DOHH2 (cell line): ENCODE results near the gene CFAP70.

Source experiments
- H3F3A ChIP-seq: fragments of 200-600 bp; sonication (generic), shearing (Covaris generic); 2 replicates; pipeline ENCODE4 v1.6.0; 2016; ENCODE audit warnings: antibody characterized with exemption, mild to moderate bottlenecking; ENCODE audit not compliant: control insufficient read depth, insufficient read depth
- H3K27ac ChIP-seq: fragments of 200-600 bp; sonication (generic); 2 replicates; pipeline ENCODE4 v1.5.1; 2014; ENCODE audit warnings: low read depth, mild to moderate bottlenecking, low read length, moderate library complexity
- H3K27me3 ChIP-seq: fragments of 200-600 bp; sonication (generic); 2 replicates; pipeline ENCODE4 v1.6.1; 2014; ENCODE audit warnings: mild to moderate bottlenecking, low read length, mixed read lengths; ENCODE audit not compliant: control insufficient read depth
- H3K36me3 ChIP-seq: fragments of 200-600 bp; sonication (generic); 2 replicates; pipeline ENCODE4 v1.6.1; 2014; ENCODE audit warnings: mild to moderate bottlenecking, low read length, moderate library complexity, mixed read lengths; ENCODE audit not compliant: control insufficient read depth
- H3K4me1 ChIP-seq: fragments of 200-600 bp; sonication (generic); 2 replicates; pipeline ENCODE4 v1.6.1; 2014; ENCODE audit warnings: mild to moderate bottlenecking, low read length, mixed read lengths; ENCODE audit not compliant: control insufficient read depth
- H3K4me2 ChIP-seq: fragments of 200-600 bp; sonication (generic); 2 replicates; pipeline ENCODE4 v1.6.0; 2014; ENCODE audit warnings: mild to moderate bottlenecking, low read length, moderate library complexity
- H3K4me3 ChIP-seq: fragments of 200-600 bp; sonication (generic); 2 replicates; pipeline ENCODE4 v1.5.1; 2014; ENCODE audit warnings: mild to moderate bottlenecking, low read length, mixed read lengths
- H3K79me2 ChIP-seq: fragments of 200-600 bp; sonication (generic); 2 replicates; pipeline ENCODE4 v1.6.1; 2014; ENCODE audit warnings: mild to moderate bottlenecking, low read length, mixed read lengths; ENCODE audit not compliant: control insufficient read depth
- H3K9me2 ChIP-seq: fragments of 200-600 bp; sonication (generic); replicated peaks from 2 replicates; pipeline ENCODE4 v1.6.1; 2014; ENCODE audit warnings: mild to moderate bottlenecking, low read length, mixed read lengths; ENCODE audit not compliant: control insufficient read depth
- H3K9me3 ChIP-seq: fragments of 200-600 bp; sonication (generic); 2 replicates; pipeline ENCODE4 v1.6.1; 2014; ENCODE audit warnings: antibody characterized with exemption, low read length, mixed read lengths; ENCODE audit not compliant: control insufficient read depth, insufficient read depth
- H4K20me1 ChIP-seq: fragments of 200-600 bp; sonication (generic); 2 replicates; pipeline ENCODE4 v1.6.0; 2014; ENCODE audit warnings: low read depth, mild to moderate bottlenecking, antibody characterized with exemption, low read length, moderate library complexity; ENCODE audit not compliant: control insufficient read depth, insufficient read depth
- EZH2phosphoT487 ChIP-seq: fragments of 200-600 bp; sonication (generic); IDR thresholded peaks from 2 replicates; pipeline ENCODE4 v1.6.1; 2017; ENCODE audit warnings: borderline replicate concordance, mild to moderate bottlenecking, antibody characterized with exemption, low read length, moderate library complexity, mixed read lengths
- TF ChIP-seq, protein P1 (sequence below): fragments of 200-600 bp; sonication (generic); IDR thresholded peaks from one replicate; pipeline ENCODE4 v1.5.1; 2014; ENCODE audit warnings: antibody characterized with exemption, mild to moderate bottlenecking, low read depth, low read length; ENCODE audit not compliant: poor library complexity, severe bottlenecking

The CFAP70 gene

GRCh38 chr10:73232887-73233286 lies 125.8 kb downstream of the CFAP70 start:
- Histone ChIP-seq H3F3A (peaks cover 19% of the 10 kb centered on the region; the same call in 1 of the 2 replicates), H3K4me3 (no peak overlapping the region), H3K9me3 (no peaks in the 10 kb centered on the region), H3K27ac (no peak overlapping the region), H3K9me2 (no peaks in the 10 kb centered on the region), H4K20me1 (no peaks in the 10 kb centered on the region), H3K27me3 (no peaks in the 10 kb centered on the region), H3K4me1 (no peaks in the 10 kb centered on the region), H3K36me3 (peaks cover 42% of the 10 kb centered on the region), H3K4me2 (no peak overlapping the region), H3K79me2 (no peaks in the 10 kb centered on the region)
- no peak for TF ChIP-seq EZH2phosphoT487
- TF ChIP-seq, protein P1, sequence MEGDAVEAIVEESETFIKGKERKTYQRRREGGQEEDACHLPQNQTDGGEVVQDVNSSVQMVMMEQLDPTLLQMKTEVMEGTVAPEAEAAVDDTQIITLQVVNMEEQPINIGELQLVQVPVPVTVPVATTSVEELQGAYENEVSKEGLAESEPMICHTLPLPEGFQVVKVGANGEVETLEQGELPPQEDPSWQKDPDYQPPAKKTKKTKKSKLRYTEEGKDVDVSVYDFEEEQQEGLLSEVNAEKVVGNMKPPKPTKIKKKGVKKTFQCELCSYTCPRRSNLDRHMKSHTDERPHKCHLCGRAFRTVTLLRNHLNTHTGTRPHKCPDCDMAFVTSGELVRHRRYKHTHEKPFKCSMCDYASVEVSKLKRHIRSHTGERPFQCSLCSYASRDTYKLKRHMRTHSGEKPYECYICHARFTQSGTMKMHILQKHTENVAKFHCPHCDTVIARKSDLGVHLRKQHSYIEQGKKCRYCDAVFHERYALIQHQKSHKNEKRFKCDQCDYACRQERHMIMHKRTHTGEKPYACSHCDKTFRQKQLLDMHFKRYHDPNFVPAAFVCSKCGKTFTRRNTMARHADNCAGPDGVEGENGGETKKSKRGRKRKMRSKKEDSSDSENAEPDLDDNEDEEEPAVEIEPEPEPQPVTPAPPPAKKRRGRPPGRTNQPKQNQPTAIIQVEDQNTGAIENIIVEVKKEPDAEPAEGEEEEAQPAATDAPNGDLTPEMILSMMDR = no peak

DNA sequence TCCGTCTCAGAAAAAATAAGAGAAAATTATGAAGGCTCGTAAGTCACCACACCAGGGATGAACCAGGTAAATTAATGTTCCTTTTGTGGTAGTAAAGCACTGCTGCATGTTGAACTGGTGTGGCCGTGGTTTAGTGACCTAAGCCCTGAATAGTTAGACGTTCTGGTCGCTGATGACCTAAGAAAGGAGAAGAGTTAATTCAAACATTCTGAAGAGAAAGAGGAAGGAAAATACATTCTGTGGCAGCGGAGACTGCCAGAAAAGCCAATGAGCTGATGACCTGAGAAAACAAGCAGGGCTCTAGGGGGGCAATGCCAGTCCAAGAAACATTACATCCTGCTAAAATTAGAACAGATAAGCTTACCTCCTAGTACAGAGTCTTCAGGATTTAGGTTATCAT lies 129.1 kb downstream of the CFAP70 start:
- H4K20me1 ChIP-seq = no peaks in the 10 kb centered on the region
- H3F3A ChIP-seq = peaks cover 15% of the 10 kb centered on the region; the same call in 1 of the 2 replicates
- peaks cover 20% of the 10 kb centered on the region for H3K36me3 ChIP-seq
- H3K27ac ChIP-seq = no peak overlapping the region
- no peak for TF ChIP-seq EZH2phosphoT487
- TF ChIP-seq, protein P1 = no peak
- no peaks in the 10 kb centered on the region for H3K27me3 ChIP-seq
- H3K79me2 ChIP-seq = no peaks in the 10 kb centered on the region
- H3K4me1 ChIP-seq = no peaks in the 10 kb centered on the region
- H3K9me2 ChIP-seq = no peaks in the 10 kb centered on the region
- H3K9me3 ChIP-seq = no peaks in the 10 kb centered on the region
- H3K4me3 ChIP-seq = no peak overlapping the region
- no peak overlapping the region for H3K4me2 ChIP-seq

DNA sequence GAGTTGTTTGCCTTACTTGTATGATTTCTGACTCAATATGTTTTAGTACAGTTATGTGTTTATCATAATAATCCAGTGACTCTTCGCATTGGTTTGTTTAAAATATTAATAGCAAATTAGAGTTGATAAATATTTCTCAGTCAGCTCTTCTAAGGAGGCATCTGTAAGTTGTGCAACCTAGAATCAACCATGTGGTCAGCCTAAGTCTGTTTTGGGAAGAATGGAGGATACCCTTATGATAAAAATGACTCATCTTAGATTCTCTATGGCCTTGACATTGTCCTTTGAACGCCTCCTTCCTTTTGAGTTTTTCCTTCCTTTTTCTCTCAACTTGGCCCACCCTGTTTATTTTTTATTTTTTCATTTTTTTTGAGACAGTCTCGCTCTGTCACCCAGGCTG lies 130.4 kb downstream of the CFAP70 start:
- Histone ChIP-seq H3F3A (0 out of 2 replicates have a peak, but pooled peaks cover 6% of the 10 kb centered on the region), H3K4me1 (no peaks in the 10 kb centered on the region), H3K27me3 (no peaks in the 10 kb centered on the region), H3K9me3 (no peaks in the 10 kb centered on the region), H3K79me2 (no peaks in the 10 kb centered on the region), H3K27ac (no peak overlapping the region), H3K4me2 (no peak overlapping the region), H4K20me1 (no peaks in the 10 kb centered on the region), H3K4me3 (no peak overlapping the region), H3K36me3 (peaks cover 8% of the 10 kb centered on the region), H3K9me2 (no peaks in the 10 kb centered on the region)
- TF ChIP-seq, protein P1 = no peak
- TF ChIP-seq EZH2phosphoT487 = no peak

DNA sequence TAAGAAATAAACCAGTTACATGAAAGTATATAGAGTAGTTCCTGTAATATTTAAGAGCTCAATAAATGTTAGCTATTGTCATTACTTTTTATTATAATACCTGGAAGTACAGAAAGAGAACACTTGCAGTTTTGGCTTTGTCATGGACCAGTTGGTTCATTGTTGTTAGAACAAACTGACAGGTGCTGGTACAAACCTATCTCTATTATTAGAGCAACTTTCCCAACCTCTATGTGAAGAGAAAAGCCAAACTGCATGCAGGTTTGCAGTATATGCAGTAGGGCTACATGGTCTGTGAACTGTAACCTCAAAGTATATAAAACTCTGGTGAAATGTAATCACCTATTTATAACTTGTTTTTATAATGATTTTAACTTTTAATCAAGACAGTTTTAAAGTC lies 132.0 kb downstream of the CFAP70 start:
- Histone ChIP-seq H3K4me2 (no peak overlapping the region), H3K79me2 (no peaks in the 10 kb centered on the region), H3K4me1 (no peaks in the 10 kb centered on the region), H4K20me1 (no peaks in the 10 kb centered on the region), H3K36me3 (no peaks in the 10 kb centered on the region), H3K9me2 (no peaks in the 10 kb centered on the region), H3K27me3 (no peaks in the 10 kb centered on the region), H3K4me3 (no peak overlapping the region), H3F3A (no peaks in the 10 kb centered on the region), H3K9me3 (no peaks in the 10 kb centered on the region), H3K27ac (no peak overlapping the region)
- no peak for TF ChIP-seq EZH2phosphoT487
- TF ChIP-seq, protein P1 = no peak
